ENCODE data around the gene XPO4.

DNA sequence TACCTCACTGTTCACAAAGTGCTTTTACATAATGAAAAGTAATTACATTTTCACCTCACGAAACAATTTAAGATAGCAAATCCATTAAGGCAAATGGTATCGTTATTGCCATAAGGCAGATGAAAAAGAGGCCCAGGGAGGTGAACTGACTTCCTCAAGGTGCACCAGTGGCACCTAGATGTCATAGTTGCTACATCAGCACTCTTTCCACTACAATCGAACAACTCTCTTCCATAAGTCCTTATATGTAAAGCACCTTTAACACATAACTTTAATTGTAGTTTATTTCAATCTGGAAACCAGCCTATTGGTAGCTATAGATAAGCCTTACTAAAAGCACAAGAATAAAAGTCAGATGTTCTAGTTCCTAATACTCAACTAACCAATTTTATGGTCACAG, 35.1 kb downstream of the XPO4 start:
- TF ChIP-seq, protein P1, sequence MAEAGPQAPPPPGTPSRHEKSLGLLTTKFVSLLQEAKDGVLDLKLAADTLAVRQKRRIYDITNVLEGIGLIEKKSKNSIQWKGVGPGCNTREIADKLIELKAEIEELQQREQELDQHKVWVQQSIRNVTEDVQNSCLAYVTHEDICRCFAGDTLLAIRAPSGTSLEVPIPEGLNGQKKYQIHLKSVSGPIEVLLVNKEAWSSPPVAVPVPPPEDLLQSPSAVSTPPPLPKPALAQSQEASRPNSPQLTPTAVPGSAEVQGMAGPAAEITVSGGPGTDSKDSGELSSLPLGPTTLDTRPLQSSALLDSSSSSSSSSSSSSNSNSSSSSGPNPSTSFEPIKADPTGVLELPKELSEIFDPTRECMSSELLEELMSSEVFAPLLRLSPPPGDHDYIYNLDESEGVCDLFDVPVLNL (CRISPR knock-in tag; IDR thresholded peaks at IDR 0.05; ENCODE audit: borderline replicate concordance, low read depth), result no peak
- TF ChIP-seq, protein P2, sequence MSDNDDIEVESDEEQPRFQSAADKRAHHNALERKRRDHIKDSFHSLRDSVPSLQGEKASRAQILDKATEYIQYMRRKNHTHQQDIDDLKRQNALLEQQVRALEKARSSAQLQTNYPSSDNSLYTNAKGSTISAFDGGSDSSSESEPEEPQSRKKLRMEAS (CRISPR knock-in tag; IDR thresholded peaks at IDR 0.05), result no peak
- TF ChIP-seq ZNF121 (CRISPR knock-in tag; IDR thresholded peaks at IDR 0.05) (no peak), CREM (CRISPR knock-in tag; IDR thresholded peaks at IDR 0.05) (no peak), ESRRA (CRISPR knock-in tag; IDR thresholded peaks at IDR 0.05; ENCODE audit: borderline replicate concordance) (no peak), GTF2I (CRISPR knock-in tag; conservative IDR thresholded peaks at IDR 0.05) (no peak), NR2C2 (CRISPR knock-in tag; IDR thresholded peaks at IDR 0.05) (no peak), SP1 (CRISPR knock-in tag; conservative IDR thresholded peaks at IDR 0.05) (no peak), RELA (CRISPR knock-in tag; IDR thresholded peaks at IDR 0.05; ENCODE audit: borderline replicate concordance) (no peak)
- TF ChIP-seq, protein P3, sequence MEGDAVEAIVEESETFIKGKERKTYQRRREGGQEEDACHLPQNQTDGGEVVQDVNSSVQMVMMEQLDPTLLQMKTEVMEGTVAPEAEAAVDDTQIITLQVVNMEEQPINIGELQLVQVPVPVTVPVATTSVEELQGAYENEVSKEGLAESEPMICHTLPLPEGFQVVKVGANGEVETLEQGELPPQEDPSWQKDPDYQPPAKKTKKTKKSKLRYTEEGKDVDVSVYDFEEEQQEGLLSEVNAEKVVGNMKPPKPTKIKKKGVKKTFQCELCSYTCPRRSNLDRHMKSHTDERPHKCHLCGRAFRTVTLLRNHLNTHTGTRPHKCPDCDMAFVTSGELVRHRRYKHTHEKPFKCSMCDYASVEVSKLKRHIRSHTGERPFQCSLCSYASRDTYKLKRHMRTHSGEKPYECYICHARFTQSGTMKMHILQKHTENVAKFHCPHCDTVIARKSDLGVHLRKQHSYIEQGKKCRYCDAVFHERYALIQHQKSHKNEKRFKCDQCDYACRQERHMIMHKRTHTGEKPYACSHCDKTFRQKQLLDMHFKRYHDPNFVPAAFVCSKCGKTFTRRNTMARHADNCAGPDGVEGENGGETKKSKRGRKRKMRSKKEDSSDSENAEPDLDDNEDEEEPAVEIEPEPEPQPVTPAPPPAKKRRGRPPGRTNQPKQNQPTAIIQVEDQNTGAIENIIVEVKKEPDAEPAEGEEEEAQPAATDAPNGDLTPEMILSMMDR (IDR thresholded peaks at IDR 0.05), result no peak
- TF ChIP-seq, protein P4, sequence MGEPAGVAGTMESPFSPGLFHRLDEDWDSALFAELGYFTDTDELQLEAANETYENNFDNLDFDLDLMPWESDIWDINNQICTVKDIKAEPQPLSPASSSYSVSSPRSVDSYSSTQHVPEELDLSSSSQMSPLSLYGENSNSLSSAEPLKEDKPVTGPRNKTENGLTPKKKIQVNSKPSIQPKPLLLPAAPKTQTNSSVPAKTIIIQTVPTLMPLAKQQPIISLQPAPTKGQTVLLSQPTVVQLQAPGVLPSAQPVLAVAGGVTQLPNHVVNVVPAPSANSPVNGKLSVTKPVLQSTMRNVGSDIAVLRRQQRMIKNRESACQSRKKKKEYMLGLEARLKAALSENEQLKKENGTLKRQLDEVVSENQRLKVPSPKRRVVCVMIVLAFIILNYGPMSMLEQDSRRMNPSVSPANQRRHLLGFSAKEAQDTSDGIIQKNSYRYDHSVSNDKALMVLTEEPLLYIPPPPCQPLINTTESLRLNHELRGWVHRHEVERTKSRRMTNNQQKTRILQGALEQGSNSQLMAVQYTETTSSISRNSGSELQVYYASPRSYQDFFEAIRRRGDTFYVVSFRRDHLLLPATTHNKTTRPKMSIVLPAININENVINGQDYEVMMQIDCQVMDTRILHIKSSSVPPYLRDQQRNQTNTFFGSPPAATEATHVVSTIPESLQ (CRISPR knock-in tag; IDR thresholded peaks at IDR 0.05), result no peak
- TF ChIP-seq, protein P5, sequence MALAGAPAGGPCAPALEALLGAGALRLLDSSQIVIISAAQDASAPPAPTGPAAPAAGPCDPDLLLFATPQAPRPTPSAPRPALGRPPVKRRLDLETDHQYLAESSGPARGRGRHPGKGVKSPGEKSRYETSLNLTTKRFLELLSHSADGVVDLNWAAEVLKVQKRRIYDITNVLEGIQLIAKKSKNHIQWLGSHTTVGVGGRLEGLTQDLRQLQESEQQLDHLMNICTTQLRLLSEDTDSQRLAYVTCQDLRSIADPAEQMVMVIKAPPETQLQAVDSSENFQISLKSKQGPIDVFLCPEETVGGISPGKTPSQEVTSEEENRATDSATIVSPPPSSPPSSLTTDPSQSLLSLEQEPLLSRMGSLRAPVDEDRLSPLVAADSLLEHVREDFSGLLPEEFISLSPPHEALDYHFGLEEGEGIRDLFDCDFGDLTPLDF (CRISPR knock-in tag; IDR thresholded peaks at IDR 0.05), result no peak
- TF ChIP-seq, protein P6, sequence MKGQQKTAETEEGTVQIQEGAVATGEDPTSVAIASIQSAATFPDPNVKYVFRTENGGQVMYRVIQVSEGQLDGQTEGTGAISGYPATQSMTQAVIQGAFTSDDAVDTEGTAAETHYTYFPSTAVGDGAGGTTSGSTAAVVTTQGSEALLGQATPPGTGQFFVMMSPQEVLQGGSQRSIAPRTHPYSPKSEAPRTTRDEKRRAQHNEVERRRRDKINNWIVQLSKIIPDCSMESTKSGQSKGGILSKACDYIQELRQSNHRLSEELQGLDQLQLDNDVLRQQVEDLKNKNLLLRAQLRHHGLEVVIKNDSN (CRISPR knock-in tag; IDR thresholded peaks at IDR 0.05), result no peak
- TF ChIP-seq, protein P7, sequence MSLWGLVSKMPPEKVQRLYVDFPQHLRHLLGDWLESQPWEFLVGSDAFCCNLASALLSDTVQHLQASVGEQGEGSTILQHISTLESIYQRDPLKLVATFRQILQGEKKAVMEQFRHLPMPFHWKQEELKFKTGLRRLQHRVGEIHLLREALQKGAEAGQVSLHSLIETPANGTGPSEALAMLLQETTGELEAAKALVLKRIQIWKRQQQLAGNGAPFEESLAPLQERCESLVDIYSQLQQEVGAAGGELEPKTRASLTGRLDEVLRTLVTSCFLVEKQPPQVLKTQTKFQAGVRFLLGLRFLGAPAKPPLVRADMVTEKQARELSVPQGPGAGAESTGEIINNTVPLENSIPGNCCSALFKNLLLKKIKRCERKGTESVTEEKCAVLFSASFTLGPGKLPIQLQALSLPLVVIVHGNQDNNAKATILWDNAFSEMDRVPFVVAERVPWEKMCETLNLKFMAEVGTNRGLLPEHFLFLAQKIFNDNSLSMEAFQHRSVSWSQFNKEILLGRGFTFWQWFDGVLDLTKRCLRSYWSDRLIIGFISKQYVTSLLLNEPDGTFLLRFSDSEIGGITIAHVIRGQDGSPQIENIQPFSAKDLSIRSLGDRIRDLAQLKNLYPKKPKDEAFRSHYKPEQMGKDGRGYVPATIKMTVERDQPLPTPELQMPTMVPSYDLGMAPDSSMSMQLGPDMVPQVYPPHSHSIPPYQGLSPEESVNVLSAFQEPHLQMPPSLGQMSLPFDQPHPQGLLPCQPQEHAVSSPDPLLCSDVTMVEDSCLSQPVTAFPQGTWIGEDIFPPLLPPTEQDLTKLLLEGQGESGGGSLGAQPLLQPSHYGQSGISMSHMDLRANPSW (CRISPR knock-in tag; conservative IDR thresholded peaks at IDR 0.05; ENCODE audit: low read depth), result no peak

All from WTC11 (cell line).